GM12878 (cell line): Measurements from ENCODE around the gene TIAM1. TPM values are rescaled to one million over a fixed set of nuclear protein-coding genes. Genes with fewer than 3 reads are reported as not detected.

Experiments
- ATAC-seq: fragments of 200-7000 bp; cut with Tn5 transposase; 3 replicates; pipeline ENCODE4 v1.9.1; 2020; ENCODE audit warnings: mild to moderate bottlenecking, moderate library complexity
- BruUV-seq: library from RNA; stranded (reverse); fragments of 400-500 nt; replicated peaks from 2 replicates; lab custom pipeline; 2021; lab: Mats Ljungman, UMichigan
- CTCF ChIA-PET: fragments of 300-600 bp; sonication (Branson Sonifier 250); formaldehyde crosslinking; extraction: SDS; loops from one replicate; lab custom pipeline; 2021; ENCODE audit warnings: inconsistent platforms; lab: Yijun Ruan, JAX
- POLR2A ChIA-PET: fragments of 350-600 bp; formaldehyde crosslinking; extraction: SDS; loops from one replicate; lab custom pipeline; 2021; ENCODE audit warnings: inconsistent platforms; lab: Charles Lee
- RAD21 ChIA-PET: fragments of 300-600 bp; sonication (Branson Sonifier 250); formaldehyde crosslinking; loops from one replicate; lab custom pipeline; 2023; ENCODE audit warnings: antibody characterized with exemption; ENCODE audit not compliant: unreplicated experiment; lab: Charles Lee
- SMC1A ChIA-PET: fragments of 300-600 bp; sonication (Branson Sonifier 250); formaldehyde crosslinking; loops from one replicate; lab custom pipeline; 2023; ENCODE audit not compliant: unreplicated experiment, uncharacterized antibody; lab: Charles Lee
- DNase-seq: peaks from one replicate; pipeline ENCODE4 v3.0.0-alpha.2; 2011; ENCODE audit warnings: low read depth, low spot score
- FAIRE-seq: peaks from 3 replicates; lab custom pipeline; 2011; peaks lifted over from hg19 to GRCh38; lab: Jason Lieb, UNC
- H2AFZ ChIP-seq: 2 replicates; pipeline ENCODE4 v1.6.0; 2011; ENCODE audit warnings: low read depth, low read length, control low read depth; ENCODE audit not compliant: control insufficient read depth
- H3K27ac ChIP-seq: 2 replicates; pipeline ENCODE4 v1.5.1; 2011; ENCODE audit warnings: control low read depth; ENCODE audit not compliant: control insufficient read depth, insufficient read depth
- H3K27me3 ChIP-seq, 2 experiments: replicated peaks in 1 of 2; 2 replicates each; pipeline versions ENCODE4 v1.6.0 to v1.6.1; 2011; ENCODE audit warnings: low read length in 1 of 2; ENCODE audit not compliant: control insufficient read depth in 2 of 2, insufficient read depth in 2 of 2
- H3K36me3 ChIP-seq, 2 experiments: 2 replicates each; pipeline ENCODE4 v1.5.1; 2011; ENCODE audit warnings: low read length in 1 of 2; ENCODE audit not compliant: control insufficient read depth in 2 of 2, insufficient read depth in 2 of 2
- H3K4me1 ChIP-seq: 2 replicates; pipeline ENCODE4 v1.6.1; 2011; ENCODE audit warnings: mild to moderate bottlenecking, low read length, moderate library complexity, mixed read lengths; ENCODE audit not compliant: control insufficient read depth, insufficient read depth
- H3K4me2 ChIP-seq: 2 replicates; pipeline ENCODE4 v1.6.0; 2011; ENCODE audit warnings: control low read depth; ENCODE audit not compliant: control insufficient read depth, insufficient read depth
- H3K4me3 ChIP-seq: fragments of 200-600 bp; sonication (generic); 2 replicates; pipeline ENCODE4 v1.5.1; 2016
- H3K79me2 ChIP-seq: 2 replicates; pipeline ENCODE4 v1.6.0; 2011; ENCODE audit warnings: low read length; ENCODE audit not compliant: control insufficient read depth, insufficient read depth
- H3K9ac ChIP-seq: 2 replicates; pipeline ENCODE4 v1.8.0; 2011; ENCODE audit warnings: low read length, control low read depth, mixed read lengths; ENCODE audit not compliant: control insufficient read depth, insufficient read depth
- H3K9me3 ChIP-seq: replicated peaks from 3 replicates; pipeline ENCODE4 v1.5.1; 2011; ENCODE audit warnings: mild to moderate bottlenecking, low read length; ENCODE audit not compliant: control insufficient read depth, insufficient read depth
- H4K20me1 ChIP-seq: 2 replicates; pipeline ENCODE4 v1.6.0; 2011; ENCODE audit not compliant: control insufficient read depth, insufficient read depth
- CHD1 ChIP-seq: IDR thresholded peaks from 2 replicates; pipeline ENCODE4 v1.6.1; 2012; ENCODE audit warnings: low read depth, low read length, improper control_type of control experiment
- E4F1 ChIP-seq: fragments of 450-650 bp; IDR thresholded peaks from 2 replicates; pipeline ENCODE4 v1.6.1; 2018; ENCODE audit warnings: borderline replicate concordance, mild to moderate bottlenecking; ENCODE audit not compliant: partially characterized antibody
- FOXK2 ChIP-seq: fragments of 450-650 bp; IDR thresholded peaks from 2 replicates; pipeline ENCODE4 v1.6.1; 2017; ENCODE audit warnings: mild to moderate bottlenecking, moderate library complexity
- GATAD2B ChIP-seq: fragments of 450-650 bp; conservative IDR thresholded peaks from 2 replicates; pipeline ENCODE4 v1.6.1; 2017; ENCODE audit warnings: low read depth, mild to moderate bottlenecking, moderate library complexity
- HDGF ChIP-seq: fragments of 450-650 bp; IDR thresholded peaks from 2 replicates; pipeline ENCODE4 v1.6.1; 2016; ENCODE audit warnings: antibody characterized with exemption
- IKZF2 ChIP-seq, 2 experiments: fragments of 450-650 bp; IDR thresholded peaks; 2 replicates each; pipeline ENCODE4 v1.6.1; 2017; ENCODE audit warnings: mild to moderate bottlenecking in 2 of 2, moderate library complexity in 2 of 2
- IRF4 ChIP-seq: IDR thresholded peaks from 2 replicates; pipeline ENCODE4 v1.6.1; 2011; ENCODE audit warnings: low read depth, low read length
- MEF2B ChIP-seq: fragments of 450-650 bp; IDR thresholded peaks from 2 replicates; pipeline ENCODE4 v1.6.1; 2018; ENCODE audit warnings: mild to moderate bottlenecking, moderate library complexity; ENCODE audit not compliant: partially characterized antibody, poor library complexity, severe bottlenecking
- MYB ChIP-seq: fragments of 150-350 bp; IDR thresholded peaks from 2 replicates; pipeline ENCODE4 v1.6.1; 2014; ENCODE audit warnings: mild to moderate bottlenecking, low read depth, low read length, borderline replicate concordance
- NFYA ChIP-seq: IDR thresholded peaks from 2 replicates; pipeline ENCODE4 v1.6.1; 2011; ENCODE audit warnings: low read depth, mild to moderate bottlenecking, low read length, improper control_type of control experiment, borderline replicate concordance
- NFYB ChIP-seq: IDR thresholded peaks from 2 replicates; pipeline ENCODE4 v1.6.1; 2011; ENCODE audit warnings: low read depth, mild to moderate bottlenecking, low read length, improper control_type of control experiment, moderate library complexity; ENCODE audit not compliant: insufficient read depth
- NRF1 ChIP-seq: conservative IDR thresholded peaks from 2 replicates; pipeline ENCODE4 v1.6.1; 2011; ENCODE audit warnings: mild to moderate bottlenecking, low read depth, low read length, improper control_type of control experiment
- POLR2AphosphoS2 ChIP-seq: IDR thresholded peaks from 2 replicates; pipeline ENCODE4 v1.6.1; 2011; ENCODE audit warnings: low read depth, mild to moderate bottlenecking, low read length, improper control_type of control experiment, moderate library complexity
- SREBF2 ChIP-seq: IDR thresholded peaks from 2 replicates; pipeline ENCODE4 v1.6.1; 2012; ENCODE audit warnings: mild to moderate bottlenecking, low read length
- TBL1XR1 ChIP-seq: IDR thresholded peaks from 2 replicates; pipeline ENCODE4 v1.6.1; 2012; ENCODE audit warnings: low read depth, low read length, improper control_type of control experiment
- TCF3 ChIP-seq: IDR thresholded peaks from 2 replicates; pipeline ENCODE4 v1.6.1; 2012; ENCODE audit warnings: low read depth, mild to moderate bottlenecking, low read length, borderline replicate concordance; ENCODE audit not compliant: insufficient read depth
- USF1 ChIP-seq: IDR thresholded peaks from 2 replicates; pipeline ENCODE4 v1.6.1; 2011; ENCODE audit warnings: borderline replicate concordance, low read depth, mild to moderate bottlenecking, moderate library complexity, mixed read lengths, low read length; ENCODE audit not compliant: insufficient read depth; ENCODE audit errors: extremely low read length
- ZBED1 ChIP-seq: IDR thresholded peaks from 2 replicates; pipeline ENCODE4 v1.6.1; 2016; ENCODE audit warnings: borderline replicate concordance
- WGBS: methylation state at CpG from one replicate; pipeline ENCODE4 v1.1.6; 2016; ENCODE audit warnings: low lambda C conversion rate; ENCODE audit not compliant: insufficient replicate concordance, insufficient coverage; ENCODE audit errors: missing lambda C conversion rate; 5-methylcytosine and 5-hydroxymethylcytosine counted together
- in situ Hi-C: fragments of 300-500 bp; cut with MboI; formaldehyde crosslinking; loops from 9 replicates; pipeline ENCODE4 v1.14.3; 2018; ENCODE audit warnings: mixed read lengths
- intact Hi-C: fragments of 100-400 bp; cut with micrococcal nuclease; formaldehyde crosslinking; loops from one replicate; pipeline ENCODE4 v1.14.2; 2022; ENCODE audit not compliant: unreplicated experiment
- polyA plus RNA-seq, 11 experiments: library from polyadenylated mRNA; depleted of rRNA in 4 of 11; unstranded in 6 of 11; stranded (reverse) in 5 of 11; fragments of >200 nt; fragmentation: Nextera tagmentation in 4 of 11; fragmentation: Illumina TruSeq in 1 of 11; extraction: Ambion mirVana in 4 of 11; extraction: Trizol in 1 of 11; gene quantifications; 1 replicate in 1 of 11; 2 replicates in 10 of 11; pipeline versions ENCODE4 v1.2.1 to v1.2.3, GENCODE V29; 2011 to 2016; ENCODE audit warnings: inconsistent platforms in 2 of 11, missing spikeins in 2 of 11, low read depth in 1 of 11
- total RNA-seq, 4 experiments: library from RNA; depleted of rRNA in 3 of 4; stranded (reverse); fragments of >200 nt in 3 of 4; fragmentation: Illumina TruSeq in 1 of 4; extraction: Trizol in 1 of 4; gene quantifications; 2 replicates each; pipeline versions ENCODE4 v1.2.1 to v1.2.3, GENCODE V29; 2013 to 2021

TIAM1 gene
- total and polyA plus RNA-seq, 10 of the 15 experiments (the other 5 are each of a cell fraction or from before 2014, with no cell fraction given) = 0.31 to 35.9 (median 0.78) TPM

GRCh38 chr21:31218830-31219608 is 125.0 kb downstream of the TIAM1 start:
- FAIRE-seq = no peak
- no peaks in the 10 kb centered on the region for H4K20me1 ChIP-seq
- BruUV-seq = no TSS peak
- no peaks in the 10 kb centered on the region for H3K27me3 ChIP-seq
- no peaks in the 10 kb centered on the region; a peak in 1 of 4 replicates for H3K36me3 ChIP-seq
- in situ Hi-C loops = no loop called here
- H3K9ac ChIP-seq = no peak overlapping the region
- H2AFZ ChIP-seq = no peak overlapping the region
- ChIA-PET POLR2A (interaction anchor here (0.6 kb wide), 1 partner anchor 11 kb away, joined by 4 read pairs; no protein-coding TSS in a partner anchor), CTCF (interaction anchor here (0.9 to 1.1 kb wide), 2 partner anchors 14 to 362 kb away, joined by 3 read pairs; no protein-coding TSS in a partner anchor), SMC1A (interaction anchor here (1.2 to 2.7 kb wide), 3 partner anchors 81 to 362 kb away, joined by 3 to 14 read pairs (median 7); no protein-coding TSS in a partner anchor), RAD21 (interaction anchor here (0.6 kb wide), 1 partner anchor 102 kb away, joined by 3 read pairs; no protein-coding TSS in a partner anchor)
- H3K4me2 ChIP-seq = no peak overlapping the region
- no peaks in the 10 kb centered on the region for H3K79me2 ChIP-seq
- H3K4me3 ChIP-seq = no peak overlapping the region
- 16% methylated on average over 9 of the region's 12 CpGs for WGBS
- no peaks in the 10 kb centered on the region for H3K9me3 ChIP-seq
- ATAC-seq = peak; percentile 50
- DNase-seq = no peak
- intact Hi-C loops = no loop called here
- H3K4me1 ChIP-seq = no peaks in the 10 kb centered on the region
- no peak overlapping the region for H3K27ac ChIP-seq
- TF ChIP-seq E4F1 = no peak
- TF ChIP-seq CHD1 = no peak
- TF ChIP-seq TBL1XR1 = no peak
- no peak for TF ChIP-seq NRF1
- no peak for TF ChIP-seq NFYB
- no peak for TF ChIP-seq FOXK2
- TF ChIP-seq GATAD2B = no peak
- TF ChIP-seq ZBED1 = no peak
- no peak for TF ChIP-seq TCF3
- TF ChIP-seq USF1 = no peak
- no peak for TF ChIP-seq IRF4
- TF ChIP-seq HDGF = no peak
- no peak for TF ChIP-seq MYB
- no peak for TF ChIP-seq POLR2AphosphoS2
- no peak for TF ChIP-seq NFYA
- TF ChIP-seq IKZF2 (IDR thresholded peaks at IDR 0.05) = peak; percentile 44 to 54; a peak in 3 of 4 replicates
- peak; percentile 33 for TF ChIP-seq MEF2B
- no peak for TF ChIP-seq SREBF2
